ENCODE results near the gene ITGAX. TPM values are rescaled to one million over a fixed set of nuclear protein-coding genes. Genes with fewer than 3 reads are reported as not detected.
"Not testable (repeated sequence)": the region's sequence is repeated elsewhere in the genome, so short reads cannot be mapped to it uniquely, and the experiment has no call there.

The ITGAX gene
- 1 to 10 TPM in 4 of 10 donors, under 1 TPM in 6; 0.23 to 1.8 (median 0.89) TPM for polyA plus RNA-seq (ENCODE audit: insufficient read length in 10 of 10)
- long read RNA-seq, donor 1: 0 reads
- long read RNA-seq, donor 2: 0 reads
- long read RNA-seq, donor 3: 0 reads
- long read RNA-seq, donor 4: 0 reads
- long read RNA-seq, donor 5: 0 reads
- long read RNA-seq, donor 6: 0 reads
- long read RNA-seq, donor 7: 0 reads
- long read RNA-seq, donor 8: 0 reads
- long read RNA-seq, donor 9: 0 reads

- DNase-seq: no peak
Observed at GRCh38 chr16:31354394-31355291, at the start of gene ITGAX. Gene ITGAX, plus strand, starts transcription at chr16:31355176. Its CDS starts 79 bp downstream, at chr16:31355255.

GRCh38 chr16:31305219-31305618 is 49.8 kb upstream of the ITGAX start:
- DNase-seq: no peak

GRCh38 chr16:31308381-31308780 is 46.6 kb upstream of the ITGAX start:
- DNase-seq: not testable (repeated sequence)

- no peak for DNase-seq
Observed at GRCh38 chr16:31322500-31322899, 32.5 kb upstream of the ITGAX start.

GRCh38 chr16:31323959-31324629 is 30.9 kb upstream of the ITGAX start:
- no peak for DNase-seq

- no peak for DNase-seq
Observed at GRCh38 chr16:31325171-31325570, 29.8 kb upstream of the ITGAX start.

- no peak for DNase-seq
Observed at GRCh38 chr16:31327646-31328225, 27.2 kb upstream of the ITGAX start.

- DNase-seq: no peak
Observed at GRCh38 chr16:31328322-31329052, 26.5 kb upstream of the ITGAX start.

GRCh38 chr16:31329671-31330552 is 25.1 kb upstream of the ITGAX start:
- no peak for DNase-seq

- no peak for DNase-seq
Observed at GRCh38 chr16:31330553-31330890, 24.5 kb upstream of the ITGAX start.

- no peak for DNase-seq
Observed at GRCh38 chr16:31331141-31331764, 23.7 kb upstream of the ITGAX start.

- no peak for DNase-seq
Observed at GRCh38 chr16:31331807-31332301, 23.1 kb upstream of the ITGAX start.

GRCh38 chr16:31332544-31332943 is 22.4 kb upstream of the ITGAX start:
- no peak for DNase-seq

- no peak for DNase-seq
Observed at GRCh38 chr16:31333686-31334649, 21.0 kb upstream of the ITGAX start.

- no peak for DNase-seq
Observed at GRCh38 chr16:31334934-31335333, 20.0 kb upstream of the ITGAX start.

GRCh38 chr16:31335431-31335830 is 19.5 kb upstream of the ITGAX start:
- no peak for DNase-seq

GRCh38 chr16:31338166-31338685 is 16.8 kb upstream of the ITGAX start:
- not testable (repeated sequence) for DNase-seq

GRCh38 chr16:31344712-31345111 is 10.3 kb upstream of the ITGAX start:
- no peak for DNase-seq

Measured in muscle of back (tissue), 13 donors.